GM12878 (cell line): Measurements from ENCODE around the gene PFN4. TPM values are rescaled to one million over a fixed set of nuclear protein-coding genes. Genes with fewer than 3 reads are reported as not detected.
A peak's percentile ranks its signal among the peaks of the same experiment; 100 is the strongest.

Experiments used
- ATAC-seq: fragments of 200-7000 bp; cut with Tn5 transposase; 3 replicates; pipeline ENCODE4 v1.9.1; 2020; ENCODE audit warnings: mild to moderate bottlenecking, moderate library complexity
- BruUV-seq: library from RNA; stranded (reverse); fragments of 400-500 nt; replicated peaks from 2 replicates; lab custom pipeline; 2021; lab: Mats Ljungman, UMichigan
- CTCF ChIA-PET: fragments of 300-600 bp; sonication (Branson Sonifier 250); formaldehyde crosslinking; extraction: SDS; loops from one replicate; lab custom pipeline; 2021; ENCODE audit warnings: inconsistent platforms; lab: Yijun Ruan, JAX
- POLR2A ChIA-PET: fragments of 350-600 bp; formaldehyde crosslinking; extraction: SDS; loops from one replicate; lab custom pipeline; 2021; ENCODE audit warnings: inconsistent platforms; lab: Charles Lee
- RAD21 ChIA-PET: fragments of 300-600 bp; sonication (Branson Sonifier 250); formaldehyde crosslinking; loops from one replicate; lab custom pipeline; 2023; ENCODE audit warnings: antibody characterized with exemption; ENCODE audit not compliant: unreplicated experiment; lab: Charles Lee
- SMC1A ChIA-PET: fragments of 300-600 bp; sonication (Branson Sonifier 250); formaldehyde crosslinking; loops from one replicate; lab custom pipeline; 2023; ENCODE audit not compliant: unreplicated experiment, uncharacterized antibody; lab: Charles Lee
- DNase-seq: peaks from one replicate; pipeline ENCODE4 v3.0.0-alpha.2; 2011; ENCODE audit warnings: low read depth, low spot score
- FAIRE-seq: peaks from 3 replicates; lab custom pipeline; 2011; peaks lifted over from hg19 to GRCh38; lab: Jason Lieb, UNC
- H2AFZ ChIP-seq: 2 replicates; pipeline ENCODE4 v1.6.0; 2011; ENCODE audit warnings: low read depth, low read length, control low read depth; ENCODE audit not compliant: control insufficient read depth
- H3K27ac ChIP-seq: 2 replicates; pipeline ENCODE4 v1.5.1; 2011; ENCODE audit warnings: control low read depth; ENCODE audit not compliant: control insufficient read depth, insufficient read depth
- H3K27me3 ChIP-seq, 2 experiments: replicated peaks in 1 of 2; 2 replicates each; pipeline versions ENCODE4 v1.6.0 to v1.6.1; 2011; ENCODE audit warnings: low read length in 1 of 2; ENCODE audit not compliant: control insufficient read depth in 2 of 2, insufficient read depth in 2 of 2
- H3K36me3 ChIP-seq, 2 experiments: 2 replicates each; pipeline ENCODE4 v1.5.1; 2011; ENCODE audit warnings: low read length in 1 of 2; ENCODE audit not compliant: control insufficient read depth in 2 of 2, insufficient read depth in 2 of 2
- H3K4me1 ChIP-seq: 2 replicates; pipeline ENCODE4 v1.6.1; 2011; ENCODE audit warnings: mild to moderate bottlenecking, low read length, moderate library complexity, mixed read lengths; ENCODE audit not compliant: control insufficient read depth, insufficient read depth
- H3K4me2 ChIP-seq: 2 replicates; pipeline ENCODE4 v1.6.0; 2011; ENCODE audit warnings: control low read depth; ENCODE audit not compliant: control insufficient read depth, insufficient read depth
- H3K4me3 ChIP-seq: fragments of 200-600 bp; sonication (generic); 2 replicates; pipeline ENCODE4 v1.5.1; 2016
- H3K79me2 ChIP-seq: 2 replicates; pipeline ENCODE4 v1.6.0; 2011; ENCODE audit warnings: low read length; ENCODE audit not compliant: control insufficient read depth, insufficient read depth
- H3K9ac ChIP-seq: 2 replicates; pipeline ENCODE4 v1.8.0; 2011; ENCODE audit warnings: low read length, control low read depth, mixed read lengths; ENCODE audit not compliant: control insufficient read depth, insufficient read depth
- H3K9me3 ChIP-seq: replicated peaks from 3 replicates; pipeline ENCODE4 v1.5.1; 2011; ENCODE audit warnings: mild to moderate bottlenecking, low read length; ENCODE audit not compliant: control insufficient read depth, insufficient read depth
- H4K20me1 ChIP-seq: 2 replicates; pipeline ENCODE4 v1.6.0; 2011; ENCODE audit not compliant: control insufficient read depth, insufficient read depth
- BACH1 ChIP-seq: fragments of 450-650 bp; IDR thresholded peaks from 2 replicates; pipeline ENCODE4 v1.6.1; 2017; ENCODE audit warnings: mild to moderate bottlenecking, borderline replicate concordance
- ETV6 ChIP-seq, 2 experiments: fragments of 450-650 bp in 1 of 2; IDR thresholded peaks in 1 of 2; conservative IDR thresholded peaks in 1 of 2; 2 replicates each; pipeline ENCODE4 v1.6.1; 2014; ENCODE audit warnings: antibody characterized with exemption in 1 of 2, borderline replicate concordance in 1 of 2, low read depth in 1 of 2, mild to moderate bottlenecking in 1 of 2, moderate library complexity in 1 of 2
- RAD51 ChIP-seq: fragments of 450-650 bp; IDR thresholded peaks from 2 replicates; pipeline ENCODE4 v1.6.1; 2016; ENCODE audit warnings: moderate library complexity, mild to moderate bottlenecking, inconsistent platforms
- SPI1 ChIP-seq: IDR thresholded peaks from 2 replicates; pipeline ENCODE4 v1.6.1; 2011; ENCODE audit warnings: low read depth, mild to moderate bottlenecking, low read length, moderate library complexity, borderline replicate concordance; ENCODE audit not compliant: insufficient read depth
- WGBS: methylation state at CpG from one replicate; pipeline ENCODE4 v1.1.6; 2016; ENCODE audit warnings: low lambda C conversion rate; ENCODE audit not compliant: insufficient replicate concordance, insufficient coverage; ENCODE audit errors: missing lambda C conversion rate; 5-methylcytosine and 5-hydroxymethylcytosine counted together
- in situ Hi-C: fragments of 300-500 bp; cut with MboI; formaldehyde crosslinking; loops from 9 replicates; pipeline ENCODE4 v1.14.3; 2018; ENCODE audit warnings: mixed read lengths
- intact Hi-C: fragments of 100-400 bp; cut with micrococcal nuclease; formaldehyde crosslinking; loops from one replicate; pipeline ENCODE4 v1.14.2; 2022; ENCODE audit not compliant: unreplicated experiment
- polyA plus RNA-seq, 11 experiments: library from polyadenylated mRNA; depleted of rRNA in 4 of 11; unstranded in 6 of 11; stranded (reverse) in 5 of 11; fragments of >200 nt; fragmentation: Nextera tagmentation in 4 of 11; fragmentation: Illumina TruSeq in 1 of 11; extraction: Ambion mirVana in 4 of 11; extraction: Trizol in 1 of 11; gene quantifications; 1 replicate in 1 of 11; 2 replicates in 10 of 11; pipeline versions ENCODE4 v1.2.1 to v1.2.3, GENCODE V29; 2011 to 2016; ENCODE audit warnings: inconsistent platforms in 2 of 11, missing spikeins in 2 of 11, low read depth in 1 of 11
- total RNA-seq, 4 experiments: library from RNA; depleted of rRNA in 3 of 4; stranded (reverse); fragments of >200 nt in 3 of 4; fragmentation: Illumina TruSeq in 1 of 4; extraction: Trizol in 1 of 4; gene quantifications; 2 replicates each; pipeline versions ENCODE4 v1.2.1 to v1.2.3, GENCODE V29; 2013 to 2021

Gene PFN4
- total and polyA plus RNA-seq, 10 of the 15 experiments (the other 5 are each of a cell fraction or from before 2014, with no cell fraction given), result 0.12 to 2.1 (median 1.0) TPM

- H3K27me3 ChIP-seq, result no peaks in the 10 kb centered on the region
- H3K9ac ChIP-seq, result peak overlapping the region; percentile 89
- H3K36me3 ChIP-seq, result no peaks in the 10 kb centered on the region; a peak in 2 of 4 replicates
- SMC1A ChIA-PET, result interaction anchor here (0.7 to 3.4 kb wide), 16 partner anchors 10 to 433 kb away, joined by 3 to 44 read pairs (median 4); partner anchors contain the start of genes ATAD2B, FAM228B, PFN4 and WDCP
- POLR2A ChIA-PET, result interaction anchor here (0.6 to 3.3 kb wide), 10 partner anchors 11 to 268 kb away, joined by 3 to 25 read pairs (median 4); partner anchors contain the start of genes ATAD2B, FAM228B, PFN4 and WDCP
- H3K27ac ChIP-seq, result peak overlapping the region; percentile 87
- WGBS, result 88% methylated on average over 8 of the region's 8 CpGs
- TF ChIP-seq ETV6 (conservative IDR thresholded peaks at IDR 0.05 in 1 of 2, IDR thresholded peaks at IDR 0.05 in 1 of 2; ENCODE audit: borderline replicate concordance in 1 of 2, low read depth in 1 of 2) (no peak), SPI1 (no peak), BACH1 (no peak), RAD51 (peak; percentile 62; the same call in 1 of the 2 replicates)
- no peaks in the 10 kb centered on the region for H3K79me2 ChIP-seq
- peak overlapping the region; percentile 70; the same call in 1 of the 2 replicates for H3K4me3 ChIP-seq
- H3K9me3 ChIP-seq, result no peaks in the 10 kb centered on the region
- FAIRE-seq (no peak), ATAC-seq (no peak), DNase-seq (no peak)
- no peaks in the 10 kb centered on the region for H4K20me1 ChIP-seq
- intact Hi-C loops, result loop anchor here (1.0 to 5.0 kb wide), 2 partner anchors 40 to 299 kb away; partner anchors contain the start of genes FAM228B and PFN4
- RAD21 ChIA-PET, result interaction anchor here (0.7 to 3.8 kb wide), 17 partner anchors 12 to 321 kb away, joined by 3 to 98 read pairs (median 5); partner anchors contain the start of genes ATAD2B, FAM228B and WDCP
- H2AFZ ChIP-seq, result peak overlapping the region; percentile 98
- CTCF ChIA-PET, result interaction anchor here (0.7 to 5.2 kb wide), 41 partner anchors 11 to 1180 kb away, joined by 3 to 105 read pairs (median 4); partner anchors contain the start of genes ATAD2B, FAM228B, FKBP1B and WDCP
- H3K4me1 ChIP-seq, result peaks cover 12% of the 10 kb centered on the region
- BruUV-seq, result TSS peak; percentile 62
- peak overlapping the region; percentile 95 for H3K4me2 ChIP-seq
- in situ Hi-C loops, result no loop called here
Measured at GRCh38 chr2:24082787-24083566, 40.2 kb downstream of the PFN4 start.
